K562 (cell line): ENCODE results near the gene NLRP10. TPM values are rescaled to one million over a fixed set of nuclear protein-coding genes. Genes with fewer than 3 reads are reported as not detected.

Source experiments
- ATAC-seq: fragments of 200-7000 bp; cut with Tn5 transposase; 3 replicates; pipeline ENCODE4 v1.9.1; 2020; ENCODE audit warnings: moderate library complexity
- BruUV-seq: library from RNA; stranded (reverse); fragments of 400-500 nt; replicated peaks from 2 replicates; lab custom pipeline; 2021; lab: Mats Ljungman, UMichigan
- CTCF ChIA-PET: fragments of 300-600 bp; formaldehyde crosslinking; extraction: SDS; loops from one replicate; lab custom pipeline; 2021; ENCODE audit warnings: low intra/inter-chr PET ratio; lab: Yijun Ruan, JAX
- POLR2A ChIA-PET: fragments of 300-600, 350-650 bp; sonication (Branson Sonifier 250); formaldehyde crosslinking; extraction: SDS; loops from one replicate; lab custom pipeline; 2021; ENCODE audit warnings: antibody characterized with exemption, inconsistent platforms; lab: Yijun Ruan, JAX
- DNase-seq, 4 experiments: peaks; one replicate each; pipeline versions ENCODE4 v3.0.0 to v3.0.0-alpha.2; 2011 to 2018; ENCODE audit warnings: low spot score in 3 of 4, mixed read lengths in 3 of 4; ENCODE audit errors: extremely low read depth in 1 of 4
- FAIRE-seq: peaks from 2 replicates; lab custom pipeline; 2011; peaks lifted over from hg19 to GRCh38; lab: Jason Lieb, UNC
- H2AFZ ChIP-seq: 2 replicates; pipeline ENCODE4 v1.6.0; 2011; ENCODE audit warnings: low read depth, low read length, control low read depth, inconsistent platforms
- H3K27ac ChIP-seq: fragments of 200-600 bp; 3 replicates; pipeline ENCODE4 v1.8.0; 2011; ENCODE audit warnings: low read depth, mild to moderate bottlenecking, control low read depth, inconsistent platforms, low read length, moderate library complexity, mixed read lengths; ENCODE audit errors: extremely low read depth
- H3K27me3 ChIP-seq, 2 experiments: fragments of 300-600 bp in 1 of 2; 2 replicates in 1 of 2; 3 replicates in 1 of 2; pipeline versions ENCODE4 v1.6.0 to v1.8.0; 2011; ENCODE audit warnings: inconsistent platforms in 2 of 2, low read length in 2 of 2, mild to moderate bottlenecking in 1 of 2, mixed read lengths in 1 of 2, moderate library complexity in 1 of 2; ENCODE audit not compliant: control insufficient read depth in 2 of 2, insufficient read depth in 2 of 2
- H3K36me3 ChIP-seq: fragments of 300-600 bp; 3 replicates; pipeline ENCODE4 v1.8.0; 2011; ENCODE audit warnings: mild to moderate bottlenecking, low read length, inconsistent platforms; ENCODE audit not compliant: control insufficient read depth, insufficient read depth
- H3K4me1 ChIP-seq, 2 experiments: fragments of 200-600 bp in 1 of 2; replicated peaks in 1 of 2; 2 replicates in 1 of 2; 3 replicates in 1 of 2; pipeline versions ENCODE4 v1.5.1 to v1.8.0; 2011; ENCODE audit warnings: inconsistent platforms in 2 of 2, low read length in 2 of 2, mild to moderate bottlenecking in 1 of 2, mixed read lengths in 1 of 2, moderate library complexity in 1 of 2; ENCODE audit not compliant: control insufficient read depth in 2 of 2, insufficient read depth in 2 of 2
- H3K4me2 ChIP-seq: 2 replicates; pipeline ENCODE4 v1.6.1; 2011; ENCODE audit warnings: low read length, control low read depth, inconsistent platforms, mixed read lengths; ENCODE audit not compliant: insufficient read depth
- H3K4me3 ChIP-seq: fragments of 200-600 bp; sonication (generic), shearing (Covaris generic); 2 replicates; pipeline ENCODE4 v1.5.1; 2016; ENCODE audit warnings: control low read depth, inconsistent platforms
- H3K79me2 ChIP-seq: fragments of 200-600 bp; 3 replicates; pipeline ENCODE4 v1.8.0; 2011; ENCODE audit warnings: low read length, inconsistent platforms; ENCODE audit not compliant: control insufficient read depth, insufficient read depth
- H3K9ac ChIP-seq, 2 experiments: 2 replicates each; pipeline versions ENCODE4 v1.6.0 to v1.6.1; 2011; ENCODE audit warnings: low read depth in 2 of 2, low read length in 2 of 2, control low read depth in 1 of 2, inconsistent platforms in 1 of 2, mild to moderate bottlenecking in 1 of 2, mixed read lengths in 1 of 2; ENCODE audit not compliant: insufficient read depth in 1 of 2
- H3K9me1 ChIP-seq: one replicate; pipeline ENCODE4 v1.6.0; 2011; ENCODE audit warnings: inconsistent platforms, mild to moderate bottlenecking, low read length, moderate library complexity; ENCODE audit not compliant: control insufficient read depth, insufficient read depth
- H3K9me3 ChIP-seq: replicated peaks from 2 replicates; pipeline ENCODE4 v1.5.1; 2011; ENCODE audit warnings: low read depth, low read length, inconsistent platforms; ENCODE audit not compliant: control insufficient read depth, insufficient read depth
- H4K20me1 ChIP-seq: replicated peaks from 2 replicates; pipeline ENCODE4 v1.6.1; 2011; ENCODE audit warnings: low read length, inconsistent platforms, mixed read lengths; ENCODE audit not compliant: control insufficient read depth, insufficient read depth
- CEBPG ChIP-seq, 3 experiments: fragments of 200-800 bp in 1 of 3; sonication (Bioruptor generic) in 1 of 3; sonication (generic) in 1 of 3; formaldehyde crosslinking in 1 of 3; IDR thresholded peaks in 2 of 3; conservative IDR thresholded peaks in 1 of 3; 2 replicates each; pipeline versions ENCODE4 v1.6.1 to v1.8.0; 2016 to 2022; ENCODE audit warnings: missing compliant biosample characterization in 2 of 3, missing genetic modification characterization in 2 of 3, mild to moderate bottlenecking in 1 of 3, missing genetic modification reagents in 1 of 3
- CXXC5 ChIP-seq: fragments of 250-450 bp; sonication (Bioruptor Pico); IDR thresholded peaks from 2 replicates; pipeline ENCODE4 v1.8.0; 2022; ENCODE audit warnings: inconsistent platforms, mild to moderate bottlenecking, moderate library complexity
- HNRNPLL ChIP-seq: fragments of 200-400 bp; formaldehyde crosslinking; IDR thresholded peaks from 2 replicates; pipeline ENCODE4 v1.6.1; 2017; ENCODE audit warnings: low read length, low read depth, mild to moderate bottlenecking; ENCODE audit not compliant: poor library complexity, severe bottlenecking
- NFE2 ChIP-seq: IDR thresholded peaks from 2 replicates; pipeline ENCODE4 v1.6.1; 2014; ENCODE audit warnings: antibody characterized with exemption, low read depth
- OTX1 ChIP-seq: fragments of 450-650 bp; formaldehyde crosslinking; IDR thresholded peaks from 2 replicates; pipeline ENCODE4 v1.4.0; 2022; ENCODE audit warnings: mild to moderate bottlenecking
- RB1 ChIP-seq: fragments of 450-650 bp; IDR thresholded peaks from 2 replicates; pipeline ENCODE4 v1.6.1; 2017; ENCODE audit warnings: low read depth, mild to moderate bottlenecking
- RBM15 ChIP-seq: fragments of 200-400 bp; formaldehyde crosslinking; IDR thresholded peaks from 2 replicates; pipeline ENCODE4 v1.6.1; 2018; ENCODE audit warnings: mild to moderate bottlenecking, low read length, moderate library complexity; ENCODE audit not compliant: insufficient read depth
- SP2 ChIP-seq: IDR thresholded peaks from 2 replicates; pipeline ENCODE4 v1.6.1; 2011; ENCODE audit warnings: mild to moderate bottlenecking, low read depth, low read length, moderate library complexity; ENCODE audit not compliant: poor library complexity, severe bottlenecking; ENCODE audit errors: extremely low read depth
- STAT5B ChIP-seq: fragments of 250-450 bp; sonication (Bioruptor Pico); IDR thresholded peaks from 2 replicates; pipeline ENCODE4 v1.8.0; 2021; ENCODE audit warnings: mild to moderate bottlenecking, inconsistent platforms
- ZC3H4 ChIP-seq: sonication (generic); formaldehyde crosslinking; IDR thresholded peaks from 2 replicates; pipeline ENCODE4 v1.9.0; 2021; ENCODE audit warnings: missing genetic modification reagents, borderline replicate concordance
- WGBS: fragments of 100-300 bp; shearing (Covaris generic); methylation state at CpG from one replicate; pipeline ENCODE4 v1.1.6; 2016; ENCODE audit warnings: low coverage, mixed read lengths; ENCODE audit not compliant: insufficient coverage; ENCODE audit errors: missing lambda C conversion rate; 5-methylcytosine and 5-hydroxymethylcytosine counted together
- in situ Hi-C: fragments of 300-500 bp; cut with MboI; formaldehyde crosslinking; loops from 4 replicates; pipeline ENCODE4 v1.15.0; 2018; ENCODE audit warnings: inconsistent platforms, mixed read lengths
- intact Hi-C: fragments of 100-400 bp; cut with micrococcal nuclease; formaldehyde crosslinking; loops from 2 replicates; pipeline ENCODE4 v1.14.2; 2022
- polyA plus RNA-seq, 8 experiments: library from polyadenylated mRNA; depleted of rRNA in 4 of 8; stranded (reverse) in 5 of 8; unstranded in 3 of 8; fragments of >200 nt; fragmentation: Nextera tagmentation in 2 of 8; fragmentation: Illumina TruSeq in 1 of 8; extraction: Ambion mirVana in 2 of 8; extraction: Trizol in 1 of 8; gene quantifications; 2 replicates each; pipeline versions ENCODE4 v1.2.1 to v1.2.3, GENCODE V29; 2011 to 2014; ENCODE audit warnings: inconsistent platforms in 1 of 8, missing spikeins in 1 of 8
- total RNA-seq, 7 experiments: library from RNA; depleted of rRNA in 6 of 7; stranded (reverse); fragments of >200 nt in 6 of 7; fragmentation: Illumina TruSeq in 2 of 7; extraction: Trizol in 2 of 7; gene quantifications; 2 replicates each; pipeline versions ENCODE4 v1.2.1 to v1.2.3, GENCODE V29; 2011 to 2021; ENCODE audit warnings: low replicate concordance in 1 of 7
- TF ChIP-seq, protein P1 (sequence below): sonication (generic); formaldehyde crosslinking; IDR thresholded peaks from 2 replicates; pipeline ENCODE4 v1.8.1; 2023; ENCODE audit warnings: mild to moderate bottlenecking, missing genetic modification reagents
- TF ChIP-seq, protein P2 (sequence below): conservative IDR thresholded peaks from 2 replicates; pipeline ENCODE4 v1.6.1; 2011; ENCODE audit warnings: low read depth, mild to moderate bottlenecking, low read length; ENCODE audit not compliant: control insufficient read depth
- TF ChIP-seq, protein P3 (sequence below): IDR thresholded peaks from 2 replicates; pipeline ENCODE4 v1.6.1; 2011; ENCODE audit warnings: borderline replicate concordance, low read depth, mild to moderate bottlenecking, moderate library complexity, low read length; ENCODE audit not compliant: insufficient read depth, poor library complexity, severe bottlenecking

The NLRP10 gene
- total and polyA plus RNA-seq, 9 of the 15 experiments (the other 6 are each of a cell fraction or from before 2014, with no cell fraction given): 0.04 to 0.14 (median 0.09) TPM; not detected in 6

DNA sequence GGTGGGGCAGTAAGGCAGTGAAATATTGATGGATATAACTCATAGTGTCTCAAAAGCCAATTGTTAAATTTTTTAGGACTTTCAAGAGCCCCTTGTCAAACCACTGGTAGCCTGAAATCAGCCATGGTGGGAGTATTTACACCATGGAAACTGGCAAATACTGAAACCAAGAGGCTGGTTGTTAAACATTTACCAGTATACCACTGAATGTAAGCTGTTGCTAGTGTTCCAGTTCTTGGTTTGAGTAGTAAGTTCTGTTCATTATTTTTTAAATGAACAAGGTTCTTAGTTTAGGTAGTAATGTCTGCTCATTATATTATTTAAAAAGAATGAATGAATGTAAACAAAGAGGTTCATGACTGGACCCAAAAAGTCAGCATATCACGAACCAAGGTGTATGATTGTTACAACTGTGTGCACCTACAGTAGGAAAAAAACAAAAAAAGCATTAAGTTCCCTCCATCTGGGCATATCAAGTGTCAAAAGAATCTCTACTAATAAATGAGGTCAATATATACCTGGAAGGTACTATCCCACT, 17.4 kb upstream of the NLRP10 start:
- no peaks in the 10 kb centered on the region for H4K20me1 ChIP-seq
- peaks cover 9% of the 10 kb centered on the region for H3K79me2 ChIP-seq
- BruUV-seq: no TSS peak
- H2AFZ ChIP-seq: no peak overlapping the region
- in situ Hi-C loops (no loop called here), intact Hi-C loops (no loop called here)
- TF ChIP-seq CEBPG (CRISPR knock-in tag; IDR thresholded peaks at IDR 0.05): no peak
- no peak for TF ChIP-seq CEBPG (tag; conservative IDR thresholded peaks at IDR 0.05 in 1 of 2, IDR thresholded peaks at IDR 0.05 in 1 of 2)
- no peak for TF ChIP-seq HNRNPLL
- TF ChIP-seq SP2: no peak
- TF ChIP-seq, protein P1, sequence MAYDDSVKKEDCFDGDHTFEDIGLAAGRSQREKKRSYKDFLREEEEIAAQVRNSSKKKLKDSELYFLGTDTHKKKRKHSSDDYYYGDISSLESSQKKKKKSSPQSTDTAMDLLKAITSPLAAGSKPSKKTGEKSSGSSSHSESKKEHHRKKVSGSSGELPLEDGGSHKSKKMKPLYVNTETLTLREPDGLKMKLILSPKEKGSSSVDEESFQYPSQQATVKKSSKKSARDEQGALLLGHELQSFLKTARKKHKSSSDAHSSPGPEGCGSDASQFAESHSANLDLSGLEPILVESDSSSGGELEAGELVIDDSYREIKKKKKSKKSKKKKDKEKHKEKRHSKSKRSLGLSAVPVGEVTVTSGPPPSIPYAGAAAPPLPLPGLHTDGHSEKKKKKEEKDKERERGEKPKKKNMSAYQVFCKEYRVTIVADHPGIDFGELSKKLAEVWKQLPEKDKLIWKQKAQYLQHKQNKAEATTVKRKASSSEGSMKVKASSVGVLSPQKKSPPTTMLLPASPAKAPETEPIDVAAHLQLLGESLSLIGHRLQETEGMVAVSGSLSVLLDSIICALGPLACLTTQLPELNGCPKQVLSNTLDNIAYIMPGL (CRISPR knock-in tag): no peak
- TF ChIP-seq STAT5B (CRISPR knock-in tag): no peak
- TF ChIP-seq, protein P2, sequence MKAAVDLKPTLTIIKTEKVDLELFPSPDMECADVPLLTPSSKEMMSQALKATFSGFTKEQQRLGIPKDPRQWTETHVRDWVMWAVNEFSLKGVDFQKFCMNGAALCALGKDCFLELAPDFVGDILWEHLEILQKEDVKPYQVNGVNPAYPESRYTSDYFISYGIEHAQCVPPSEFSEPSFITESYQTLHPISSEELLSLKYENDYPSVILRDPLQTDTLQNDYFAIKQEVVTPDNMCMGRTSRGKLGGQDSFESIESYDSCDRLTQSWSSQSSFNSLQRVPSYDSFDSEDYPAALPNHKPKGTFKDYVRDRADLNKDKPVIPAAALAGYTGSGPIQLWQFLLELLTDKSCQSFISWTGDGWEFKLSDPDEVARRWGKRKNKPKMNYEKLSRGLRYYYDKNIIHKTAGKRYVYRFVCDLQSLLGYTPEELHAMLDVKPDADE: no peak
- no peak for TF ChIP-seq ZC3H4
- no peak for TF ChIP-seq OTX1 (CRISPR knock-in tag)
- no peak for TF ChIP-seq CXXC5
- TF ChIP-seq RB1: no peak
- TF ChIP-seq RBM15: no peak
- no peak for TF ChIP-seq NFE2
- TF ChIP-seq, protein P3, sequence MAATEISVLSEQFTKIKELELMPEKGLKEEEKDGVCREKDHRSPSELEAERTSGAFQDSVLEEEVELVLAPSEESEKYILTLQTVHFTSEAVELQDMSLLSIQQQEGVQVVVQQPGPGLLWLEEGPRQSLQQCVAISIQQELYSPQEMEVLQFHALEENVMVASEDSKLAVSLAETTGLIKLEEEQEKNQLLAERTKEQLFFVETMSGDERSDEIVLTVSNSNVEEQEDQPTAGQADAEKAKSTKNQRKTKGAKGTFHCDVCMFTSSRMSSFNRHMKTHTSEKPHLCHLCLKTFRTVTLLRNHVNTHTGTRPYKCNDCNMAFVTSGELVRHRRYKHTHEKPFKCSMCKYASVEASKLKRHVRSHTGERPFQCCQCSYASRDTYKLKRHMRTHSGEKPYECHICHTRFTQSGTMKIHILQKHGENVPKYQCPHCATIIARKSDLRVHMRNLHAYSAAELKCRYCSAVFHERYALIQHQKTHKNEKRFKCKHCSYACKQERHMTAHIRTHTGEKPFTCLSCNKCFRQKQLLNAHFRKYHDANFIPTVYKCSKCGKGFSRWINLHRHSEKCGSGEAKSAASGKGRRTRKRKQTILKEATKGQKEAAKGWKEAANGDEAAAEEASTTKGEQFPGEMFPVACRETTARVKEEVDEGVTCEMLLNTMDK: no peak
- no peaks in the 10 kb centered on the region for H3K9me3 ChIP-seq
- H3K36me3 ChIP-seq: no peaks in the 10 kb centered on the region
- no peak overlapping the region for H3K9ac ChIP-seq
- ChIA-PET POLR2A (no interaction called here), CTCF (interaction anchor here (0.6 kb wide), 1 partner anchor 23 kb away, joined by 3 read pairs; no protein-coding TSS in a partner anchor)
- DNase-seq (no peak), ATAC-seq (no peak), FAIRE-seq (no peak)
- no peaks in the 10 kb centered on the region; a peak in 2 of 5 replicates for H3K4me1 ChIP-seq
- no peak overlapping the region for H3K4me3 ChIP-seq
- 4% methylated on average over 1 of the region's 1 CpG for WGBS
- no peak overlapping the region for H3K27ac ChIP-seq
- H3K9me1 ChIP-seq: no peaks in the 10 kb centered on the region
- no peak overlapping the region for H3K4me2 ChIP-seq
- no peaks in the 10 kb centered on the region; a peak in 1 of 5 replicates for H3K27me3 ChIP-seq
